GM18507 (cell line): ENCODE measurements around the gene MATN1.
"Not testable (repeated sequence)": the region's sequence is repeated elsewhere in the genome, so short reads cannot be mapped to it uniquely, and the experiment has no call there.

Source experiments
- DNase-seq: peaks from one replicate; pipeline ENCODE4 v3.0.0; 2011; ENCODE audit warnings: low read depth; ENCODE audit not compliant: insufficient read length; ENCODE audit errors: extremely low spot score
- FAIRE-seq: peaks from 2 replicates; lab custom pipeline; 2011; peaks lifted over from hg19 to GRCh38; lab: Jason Lieb, UNC

Gene MATN1

DNA sequence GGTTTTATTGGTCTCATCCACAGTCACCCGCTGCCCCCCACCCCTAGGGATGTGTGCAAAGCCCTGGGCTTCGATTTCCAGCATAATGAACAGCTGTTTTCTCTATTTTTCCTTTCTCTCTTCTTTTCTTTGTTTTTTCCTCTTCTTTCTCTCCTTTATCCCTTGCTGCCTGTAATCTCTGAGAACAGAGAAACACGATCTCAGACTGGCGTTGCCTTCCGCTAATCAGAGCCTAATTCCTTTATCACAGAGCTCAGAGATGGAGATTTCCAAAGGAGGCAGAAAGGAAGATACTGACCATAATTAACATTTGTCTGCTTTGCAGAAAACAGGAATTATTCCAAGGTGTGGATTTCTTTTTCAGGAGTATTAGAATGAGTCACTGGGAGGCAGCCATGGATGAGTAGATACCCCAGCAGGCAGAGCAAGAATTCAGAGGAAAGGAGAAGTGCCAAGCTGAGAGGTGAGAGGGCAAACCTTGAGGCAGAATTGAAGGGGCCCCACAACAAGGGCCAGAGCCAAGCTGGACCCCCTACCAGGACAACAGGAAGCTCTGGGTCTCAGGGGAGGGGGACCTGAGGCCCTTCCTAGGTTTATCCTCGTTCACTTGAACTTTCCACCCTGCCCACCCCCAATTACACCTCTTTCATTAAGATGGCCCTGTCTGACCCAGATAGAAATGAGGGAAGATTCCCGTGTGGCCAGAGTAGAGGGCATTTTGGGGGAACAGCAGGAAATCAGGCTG is 33.3 kb downstream of the MATN1 start:
- DNase-seq (no peak), FAIRE-seq (no peak)

DNA sequence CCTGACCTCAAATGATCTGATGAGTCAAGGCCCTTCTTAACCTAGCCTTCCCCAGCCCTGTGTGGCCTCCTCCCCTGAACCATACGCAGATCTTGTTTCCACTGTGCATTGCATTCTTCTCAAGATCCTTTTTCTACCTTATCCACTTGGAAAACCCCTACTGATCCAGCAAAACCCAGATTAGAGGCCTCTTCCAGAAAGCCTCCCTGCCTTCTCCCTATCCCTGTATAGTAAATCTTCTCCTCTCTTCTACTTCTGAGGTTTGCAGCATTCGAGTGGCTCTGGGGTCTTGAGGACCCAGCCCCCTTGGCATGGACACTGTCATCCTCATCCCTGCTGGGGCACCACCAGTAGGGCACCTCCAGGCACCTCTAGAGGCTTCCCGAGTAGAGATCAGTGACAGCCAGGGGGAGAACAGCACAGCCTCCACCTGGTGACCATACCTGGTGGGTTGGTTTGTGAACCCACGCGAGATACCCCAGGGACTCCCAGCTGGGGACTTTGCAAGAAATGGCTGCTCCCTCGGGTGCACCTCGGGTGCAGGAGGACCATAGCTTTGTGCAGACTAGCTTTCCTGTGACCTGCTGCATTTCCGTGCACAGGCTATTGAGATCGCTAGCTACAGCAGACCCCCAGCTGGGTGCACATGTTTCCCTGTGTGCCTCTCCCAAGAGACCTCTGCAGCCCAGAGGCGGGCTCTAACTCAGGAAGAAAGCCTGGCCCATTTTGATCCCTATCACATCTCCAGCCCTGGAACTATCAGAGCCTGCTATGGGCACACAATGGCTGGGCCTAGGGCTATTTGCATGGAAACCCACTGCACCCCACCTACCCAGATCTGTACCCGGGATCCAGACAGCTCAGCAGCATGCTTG is 34.2 kb downstream of the MATN1 start:
- FAIRE-seq (no peak), DNase-seq (no peak)

DNA sequence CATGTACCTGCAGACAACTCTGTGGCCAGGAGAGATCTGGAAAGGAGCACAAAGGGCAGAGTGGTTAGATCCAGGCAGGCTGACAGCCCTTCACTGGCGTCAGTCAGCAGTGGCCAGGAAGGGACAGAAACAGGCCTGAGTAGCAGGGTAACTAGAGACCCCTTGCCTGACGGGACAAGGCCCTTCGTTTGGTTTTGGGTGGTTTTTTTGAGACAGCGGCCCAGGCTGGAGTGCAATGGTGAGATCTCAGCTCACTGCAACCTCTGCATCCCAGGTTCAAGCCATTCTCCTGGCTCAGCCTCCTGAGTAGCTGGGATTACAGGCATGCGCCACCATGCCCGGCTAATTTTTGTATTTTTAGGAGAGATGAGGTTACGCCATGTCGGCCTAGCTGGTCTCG is 34.9 kb downstream of the MATN1 start:
- DNase-seq, FAIRE-seq: not testable (repeated sequence)

DNA sequence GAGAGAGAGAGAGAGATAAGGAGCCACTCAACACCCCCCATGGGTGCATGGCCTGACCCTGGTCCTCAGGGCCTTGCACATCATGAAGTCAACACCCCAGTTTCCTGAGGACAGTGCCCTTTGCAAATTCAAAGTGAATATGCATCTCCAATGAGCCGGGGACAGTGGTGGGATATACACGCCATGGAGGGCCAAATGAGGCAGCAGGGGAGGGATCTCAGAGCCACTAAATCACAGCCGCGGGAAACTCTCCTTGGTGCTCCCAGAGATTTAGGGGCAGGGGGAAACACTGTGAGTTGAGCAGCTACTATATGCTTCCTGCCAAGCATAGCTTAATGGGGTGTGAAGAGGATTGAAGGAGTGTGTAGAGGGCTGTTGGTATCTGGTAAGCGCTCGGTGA is 35.5 kb downstream of the MATN1 start:
- FAIRE-seq (no peak), DNase-seq (no peak)

DNA sequence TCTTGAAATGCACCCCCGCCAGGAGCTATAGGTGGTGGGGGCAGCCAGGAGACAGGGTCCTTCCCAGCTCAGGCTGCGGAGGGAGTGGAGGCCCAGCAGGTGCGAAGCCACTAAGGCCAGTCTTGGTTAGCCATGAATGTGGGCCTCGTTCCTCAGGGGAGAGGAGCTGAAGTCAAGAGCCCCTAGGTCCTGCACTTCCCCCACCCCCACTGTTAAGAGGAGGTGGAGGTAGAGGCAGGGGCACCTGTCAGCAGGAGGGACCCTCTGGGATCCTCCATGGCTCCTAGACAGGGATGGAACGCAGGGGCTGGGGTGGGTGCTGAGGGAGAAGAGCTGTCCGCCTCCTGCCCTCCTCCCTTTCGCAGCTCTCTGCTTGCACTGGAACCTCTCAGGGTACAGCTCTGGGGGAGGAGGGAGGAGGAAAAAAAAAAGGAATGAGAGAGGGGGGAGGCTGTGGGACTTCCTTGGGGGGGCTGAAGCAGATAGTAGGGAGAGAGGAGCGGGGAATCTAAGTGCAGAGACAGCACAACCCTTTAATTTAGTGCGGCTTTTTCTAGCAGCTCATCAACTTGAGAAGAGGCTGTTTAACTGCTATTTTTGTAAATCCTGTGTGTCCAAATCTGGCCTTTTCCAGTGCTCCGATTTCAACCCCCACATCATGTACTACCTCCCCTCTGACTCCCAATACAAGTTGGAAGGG is 37.0 kb downstream of the MATN1 start:
- no peak for DNase-seq
- FAIRE-seq = no peak

DNA sequence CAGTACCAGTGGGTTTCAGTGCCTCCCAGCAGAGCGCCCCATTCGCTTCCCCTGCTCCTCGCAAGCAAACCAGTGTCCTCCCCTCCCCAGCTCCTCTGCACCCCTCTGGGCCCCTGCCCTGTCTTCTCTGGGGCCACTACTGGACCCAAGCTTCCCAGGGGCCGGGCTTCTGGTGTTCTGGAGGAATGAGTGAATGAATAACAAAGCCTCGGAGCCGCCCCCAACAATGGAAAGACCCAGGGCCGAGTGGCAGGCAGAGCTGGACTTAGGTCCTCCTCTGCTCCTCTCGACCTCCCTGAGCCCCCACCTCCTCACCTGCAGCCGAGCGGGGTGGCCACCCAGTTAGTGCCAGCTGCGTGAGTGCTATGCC is 37.6 kb downstream of the MATN1 start:
- DNase-seq (no peak), FAIRE-seq (no peak)

DNA sequence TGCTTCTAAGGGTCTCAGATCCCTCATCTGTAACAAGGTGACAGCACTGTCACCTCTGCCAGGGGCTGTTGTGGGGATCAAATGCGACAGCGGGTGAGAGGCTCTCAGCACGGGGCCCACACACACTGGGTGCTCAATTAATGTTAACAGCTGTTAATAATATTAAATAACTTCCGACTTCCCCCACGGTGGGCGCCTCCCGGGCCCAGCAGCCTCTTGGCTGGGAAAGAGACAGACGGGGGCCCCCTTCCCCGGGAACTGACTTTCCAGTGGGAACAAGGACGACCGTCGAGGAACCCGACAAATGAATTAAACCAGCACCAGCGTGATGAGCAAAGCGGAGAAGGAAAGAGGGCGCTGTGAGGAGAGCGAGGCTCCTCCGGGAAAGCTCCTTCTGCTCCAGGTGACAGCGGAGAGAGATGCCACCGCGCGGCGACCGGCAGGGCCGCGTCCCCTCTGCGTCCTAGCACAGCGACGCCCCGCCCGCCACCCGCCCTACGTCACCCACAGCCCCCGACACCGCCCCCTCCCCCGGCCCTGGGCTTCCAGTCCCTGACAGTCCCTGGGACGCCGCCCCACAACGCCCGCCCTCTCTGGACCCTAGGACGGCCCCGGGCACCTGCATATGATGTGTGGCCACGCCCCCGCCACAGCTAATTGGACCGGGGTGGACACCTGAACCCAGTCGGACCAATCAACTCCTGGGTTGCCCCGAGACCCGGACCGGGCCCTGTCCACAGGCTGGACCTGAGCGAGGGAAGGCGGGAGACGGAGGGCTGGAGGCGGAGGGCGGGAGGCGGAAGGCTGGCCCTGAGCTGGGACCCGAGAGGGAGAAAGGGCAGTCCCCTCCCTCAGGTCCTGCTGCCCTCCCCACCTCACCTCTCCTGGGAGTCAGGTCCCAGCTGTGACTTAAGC is 38.2 kb downstream of the MATN1 start:
- DNase-seq (no peak), FAIRE-seq (no peak)

DNA sequence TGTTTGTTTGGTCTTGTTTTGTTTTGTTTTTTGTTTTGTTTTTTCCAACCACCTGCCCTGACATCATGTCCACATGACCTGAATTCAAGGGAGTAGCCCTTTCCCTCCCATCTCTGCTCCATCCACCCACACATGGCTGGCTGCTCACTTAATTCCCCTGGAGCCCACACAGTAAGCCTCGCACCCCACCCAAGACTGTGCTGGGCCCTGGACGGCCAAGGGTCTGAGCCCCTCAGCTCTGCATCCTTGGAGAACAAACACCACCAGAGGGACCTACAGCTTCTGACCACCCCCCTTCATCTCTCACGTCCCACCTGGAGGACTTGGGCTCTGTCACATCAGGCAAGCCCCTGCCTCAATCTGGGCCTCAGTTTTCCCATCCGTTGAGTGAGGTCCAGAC is 39.1 kb downstream of the MATN1 start:
- FAIRE-seq (no peak), DNase-seq (no peak)

DNA sequence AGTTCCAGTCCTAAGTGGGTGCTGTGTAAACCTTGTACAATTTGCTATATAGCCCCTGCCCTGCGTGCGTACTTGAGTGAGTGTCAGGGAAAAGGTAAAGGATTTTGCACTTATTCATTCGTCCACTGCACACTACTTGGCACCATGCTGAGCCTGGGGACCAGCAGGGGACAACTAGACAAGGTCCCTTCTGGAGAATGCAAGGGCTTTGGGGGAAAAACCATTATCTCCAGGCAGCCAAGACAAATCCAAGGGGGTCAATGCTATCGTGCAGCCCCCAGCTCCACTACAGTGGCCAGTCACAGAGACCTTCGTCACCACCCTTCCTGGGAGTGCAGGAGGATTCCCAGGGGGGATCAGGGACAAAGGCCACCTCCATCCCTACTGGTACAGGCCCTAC is 39.7 kb downstream of the MATN1 start:
- no peak for FAIRE-seq

DNA sequence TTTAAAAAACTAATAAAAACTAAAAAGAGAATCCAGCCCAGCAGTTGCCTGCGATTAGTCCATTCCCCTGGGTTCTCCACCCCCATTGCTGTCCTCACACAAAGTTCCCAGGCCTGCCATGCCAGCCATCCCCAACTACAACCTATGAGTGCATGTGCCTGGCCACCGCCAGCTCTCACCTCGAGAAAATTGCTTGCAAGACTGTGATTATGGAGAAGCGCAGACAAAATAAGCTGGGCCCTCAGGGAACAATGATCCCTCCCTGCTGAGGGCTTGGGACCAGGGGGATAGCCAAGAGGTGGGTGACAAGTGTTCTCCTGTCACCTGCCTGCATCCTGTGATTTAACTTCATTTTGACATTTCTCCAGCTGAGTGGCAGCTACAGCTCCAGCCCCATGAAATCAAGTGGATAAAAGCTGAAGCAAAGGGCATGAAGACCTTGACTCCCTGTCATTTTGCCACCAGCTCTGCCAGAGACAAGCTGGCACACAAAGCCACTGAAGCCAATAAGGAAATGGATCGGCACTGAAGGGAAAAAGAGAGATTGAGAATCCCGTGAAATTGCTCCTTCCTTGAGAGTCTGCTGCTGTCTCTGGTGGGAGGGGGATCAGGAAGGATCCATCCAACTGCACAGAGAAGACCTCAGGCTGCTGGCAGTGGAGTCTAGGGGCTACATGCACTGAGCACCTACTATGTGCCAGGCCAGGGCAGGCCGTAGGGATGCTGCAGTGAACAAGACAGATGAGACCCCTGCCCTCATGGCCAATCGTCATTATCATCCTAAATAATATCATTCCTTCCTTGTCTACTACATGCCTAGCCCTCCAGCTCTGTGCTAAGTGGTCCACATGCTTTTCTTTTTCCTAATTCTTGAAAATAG is 40.7 kb downstream of the MATN1 start:
- DNase-seq (no peak), FAIRE-seq (no peak)

More for the DNA sequence above, 39.7 kb downstream of the MATN1 start:
- no peak for DNase-seq

DNA sequence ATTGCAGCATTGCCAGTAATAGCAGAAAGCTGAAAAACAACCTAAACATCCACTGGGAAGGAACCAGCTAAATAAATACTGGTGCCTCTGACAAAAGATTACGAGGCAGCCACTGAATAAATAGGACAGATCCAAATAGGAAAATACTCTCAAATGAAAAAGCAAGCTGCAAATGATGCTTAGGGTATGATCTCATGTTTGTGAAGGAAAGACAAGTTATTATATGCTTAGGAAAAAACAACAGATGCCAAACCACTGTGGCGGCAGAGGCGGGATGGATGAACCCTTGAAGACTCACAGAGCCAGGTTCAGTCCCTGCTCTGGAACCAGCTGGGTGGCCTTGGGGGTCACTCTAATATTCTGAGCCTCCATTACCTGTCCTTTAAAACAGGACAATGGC is 41.6 kb downstream of the MATN1 start:
- DNase-seq (no peak), FAIRE-seq (no peak)

DNA sequence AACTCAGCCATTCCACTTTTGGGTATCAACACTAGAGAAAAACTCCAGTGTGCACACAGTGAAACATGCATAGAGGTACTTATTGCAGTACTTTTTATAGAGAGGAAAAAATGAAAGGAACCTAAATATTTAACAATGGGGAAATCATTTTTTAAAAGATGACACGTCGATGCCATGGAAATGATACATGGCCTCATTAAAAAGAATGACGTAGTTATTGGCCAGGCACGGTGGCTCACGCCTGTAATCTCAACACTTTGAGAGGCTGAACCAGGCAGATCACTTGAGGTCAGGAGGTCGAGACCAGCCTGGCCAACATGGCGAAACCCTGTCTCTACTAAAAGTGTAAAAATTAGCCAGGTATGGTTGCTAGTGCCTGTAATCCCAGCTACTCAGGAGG is 42.5 kb downstream of the MATN1 start:
- no peak for FAIRE-seq
- DNase-seq = no peak

DNA sequence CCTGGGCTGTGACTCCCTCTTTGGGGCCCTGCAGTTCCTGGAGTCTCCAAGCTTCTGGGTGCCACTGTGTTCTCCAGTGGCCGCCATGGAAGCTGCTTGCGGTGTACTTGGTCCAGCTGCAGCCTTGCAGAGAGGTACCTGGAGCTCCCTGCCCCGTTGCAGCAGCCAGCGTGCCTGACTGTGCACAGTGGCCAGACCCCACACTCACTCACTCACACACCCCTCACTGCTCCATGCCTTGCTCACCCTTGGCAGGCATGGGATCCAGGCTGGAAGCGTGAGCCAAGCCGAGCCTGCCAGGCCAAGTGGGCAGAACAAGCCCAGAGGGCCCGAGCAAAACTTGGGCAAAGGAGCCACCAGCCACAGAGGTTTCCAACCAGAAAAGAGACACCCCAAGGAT is 43.0 kb downstream of the MATN1 start:
- no peak for DNase-seq
- FAIRE-seq = no peak

DNA sequence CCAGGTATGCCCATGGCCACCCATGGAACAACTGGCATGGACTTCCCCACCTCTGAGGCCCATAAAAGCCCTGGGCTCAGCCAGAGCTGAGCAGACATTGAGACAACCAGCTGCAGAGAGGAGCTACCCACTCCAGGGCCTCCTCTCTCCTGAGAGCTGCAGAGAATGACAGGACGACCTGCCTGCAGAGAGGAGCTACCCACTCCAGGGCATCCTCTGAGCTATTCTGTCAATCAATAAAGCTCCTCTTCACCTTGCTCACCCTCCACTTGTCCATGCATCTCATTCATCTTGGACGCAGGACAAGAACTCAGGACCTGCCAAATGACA is 43.4 kb downstream of the MATN1 start:
- FAIRE-seq = no peak

DNA sequence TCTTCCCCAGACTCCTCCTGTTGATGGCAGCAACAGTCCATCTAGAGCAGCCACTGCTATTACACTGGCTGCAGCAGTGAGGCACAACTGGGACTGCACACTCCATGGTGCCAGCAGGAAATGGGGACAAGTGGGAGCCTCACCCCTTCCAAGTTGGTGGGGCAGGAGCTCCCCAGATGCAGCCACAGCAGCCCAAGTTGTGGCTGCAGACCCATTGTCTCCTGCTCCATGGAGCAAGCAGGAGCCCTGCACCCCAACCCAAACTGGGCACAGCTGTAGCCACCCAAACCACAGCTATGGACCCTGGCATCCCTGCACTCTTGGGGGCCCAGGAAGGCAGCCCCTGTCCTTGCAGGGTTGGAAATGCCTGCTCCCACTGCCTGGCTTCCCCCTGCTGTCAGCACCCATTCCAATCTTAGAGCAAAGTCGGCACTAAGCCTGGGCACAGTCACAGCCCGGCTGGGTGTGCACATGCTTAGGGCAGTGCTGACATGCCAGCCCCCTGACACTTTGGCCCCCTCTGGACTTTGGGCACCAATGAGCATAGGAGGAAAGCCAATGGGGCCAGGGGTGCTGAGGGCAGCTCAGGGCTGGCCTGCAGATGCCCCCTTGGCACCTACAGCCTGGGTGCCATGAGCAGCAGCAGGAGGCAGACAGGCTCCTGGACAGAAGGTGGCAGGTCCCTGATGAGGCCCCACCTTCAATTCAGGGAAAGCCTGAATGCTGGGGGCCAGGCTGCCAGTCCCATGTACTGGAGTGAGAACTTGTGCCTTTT is 44.0 kb downstream of the MATN1 start:
- no peak for DNase-seq
- FAIRE-seq = no peak

More for the DNA sequence above, 43.4 kb downstream of the MATN1 start:
- no peak for DNase-seq

DNA sequence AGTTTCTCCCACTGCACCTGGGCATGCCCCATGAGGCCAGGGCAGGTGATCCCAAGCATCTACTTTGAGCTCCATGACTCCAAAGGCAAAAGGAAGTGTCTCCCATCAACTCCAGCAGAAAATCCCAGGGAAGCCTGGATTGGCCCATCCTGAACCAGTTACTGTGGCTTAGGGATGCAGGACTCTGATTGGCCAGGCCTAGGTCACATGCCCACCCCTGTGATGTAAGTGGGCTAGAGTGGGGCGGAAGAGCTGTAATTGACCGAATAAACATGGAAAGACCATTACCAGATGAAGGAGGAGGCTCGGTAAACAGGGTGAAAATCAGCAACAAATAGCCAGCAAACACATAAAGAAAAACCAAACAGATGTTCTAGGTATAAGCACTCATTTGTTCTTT is 45.2 kb downstream of the MATN1 start:
- DNase-seq (no peak), FAIRE-seq (no peak)

DNA sequence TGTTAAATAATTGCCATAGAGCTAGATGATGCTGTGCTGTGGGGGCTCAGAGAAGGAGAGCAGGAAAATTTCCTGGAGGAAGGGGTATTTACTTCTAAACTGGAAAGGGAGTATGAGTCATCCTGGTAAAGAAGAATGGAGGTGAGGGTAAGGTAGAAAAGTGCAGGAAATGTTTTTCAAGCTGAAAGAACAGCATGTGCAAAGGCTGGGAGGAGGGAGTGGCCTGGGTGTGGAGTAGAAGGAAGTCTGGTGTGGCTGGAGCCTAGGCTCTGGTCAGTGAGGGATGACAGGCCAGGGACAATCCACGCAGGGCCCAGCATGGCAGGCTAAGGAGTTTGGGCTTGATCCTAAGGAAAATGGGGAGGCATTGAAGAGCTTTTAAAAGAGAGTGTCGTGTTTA is 45.9 kb downstream of the MATN1 start:
- DNase-seq (no peak), FAIRE-seq (no peak)

DNA sequence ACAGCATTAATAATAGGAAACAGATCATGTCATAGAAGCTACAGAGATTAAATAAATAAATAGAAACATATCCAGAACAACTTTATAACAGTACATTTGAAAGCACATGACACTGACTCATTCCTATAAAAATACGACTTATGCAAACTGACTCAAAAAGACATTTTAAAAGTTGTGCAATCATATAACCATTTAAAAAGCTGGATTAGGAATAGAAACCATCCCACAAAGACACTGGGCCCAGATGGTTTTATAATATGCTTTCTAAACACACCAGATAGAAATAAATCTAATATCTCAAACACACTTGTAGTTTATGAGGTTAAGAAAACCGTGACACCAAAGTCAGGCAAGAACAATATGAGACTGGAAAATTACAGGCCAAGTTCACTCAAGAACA is 47.6 kb downstream of the MATN1 start:
- no peak for FAIRE-seq
- DNase-seq = no peak
